Measurements from ENCODE around the gene TTC39C.

The TTC39C gene

GRCh38 chr18:24181806-24182205, 167.3 kb downstream of the TTC39C start:
- peaks cover 3% of the 10 kb centered on the region for H3K27me3 Mint-ChIP-seq
- H3K4me1 Mint-ChIP-seq, result no peaks in the 10 kb centered on the region
- H3K27ac Mint-ChIP-seq, result no peak overlapping the region
- no peak overlapping the region for H3K4me3 Mint-ChIP-seq
- no peaks in the 10 kb centered on the region for H3K9me3 Mint-ChIP-seq
- H3K36me3 Mint-ChIP-seq, result no peaks in the 10 kb centered on the region

Measured in activated naive CD4-positive, alpha-beta T cell treated with anti-CD3 and anti-CD28 coated beads, Interleukin-2, amount 50 U/mL, for 24 hours (primary cell).